PFSK-1 (cell line): ENCODE data around the gene LAMP1.

ENCODE experiments used
- FOXP2 ChIP-seq: optimal IDR thresholded peaks from 2 replicates; pipeline ENCODE3; 2011; ENCODE audit warnings: borderline replicate concordance, control low read depth, inconsistent platforms; ENCODE audit not compliant: insufficient read depth; ENCODE audit errors: extremely low read length, extremely low read depth
- POLR2AphosphoS5 ChIP-seq: IDR thresholded peaks from 2 replicates; pipeline ENCODE4 v1.6.1; 2012; ENCODE audit warnings: low read depth, mild to moderate bottlenecking, control low read depth, low read length, moderate library complexity
- REST ChIP-seq, 2 experiments: IDR thresholded peaks; 2 replicates each; pipeline versions ENCODE4 v1.6.1 to v1.8.0; 2011 to 2012; ENCODE audit warnings: low read depth in 2 of 2, low read length in 2 of 2, control low read depth in 1 of 2, inconsistent platforms in 1 of 2, mild to moderate bottlenecking in 1 of 2, moderate library complexity in 1 of 2; ENCODE audit not compliant: insufficient read depth in 1 of 2
- SIN3A ChIP-seq: IDR thresholded peaks from 2 replicates; pipeline ENCODE4 v1.6.1; 2012; ENCODE audit warnings: mild to moderate bottlenecking, low read length, moderate library complexity, borderline replicate concordance; ENCODE audit not compliant: insufficient read depth
- TAF1 ChIP-seq: IDR thresholded peaks from 2 replicates; pipeline ENCODE4 v1.6.1; 2012; ENCODE audit warnings: low read length, control low read depth, borderline replicate concordance; ENCODE audit not compliant: insufficient read depth

Gene LAMP1

DNA sequence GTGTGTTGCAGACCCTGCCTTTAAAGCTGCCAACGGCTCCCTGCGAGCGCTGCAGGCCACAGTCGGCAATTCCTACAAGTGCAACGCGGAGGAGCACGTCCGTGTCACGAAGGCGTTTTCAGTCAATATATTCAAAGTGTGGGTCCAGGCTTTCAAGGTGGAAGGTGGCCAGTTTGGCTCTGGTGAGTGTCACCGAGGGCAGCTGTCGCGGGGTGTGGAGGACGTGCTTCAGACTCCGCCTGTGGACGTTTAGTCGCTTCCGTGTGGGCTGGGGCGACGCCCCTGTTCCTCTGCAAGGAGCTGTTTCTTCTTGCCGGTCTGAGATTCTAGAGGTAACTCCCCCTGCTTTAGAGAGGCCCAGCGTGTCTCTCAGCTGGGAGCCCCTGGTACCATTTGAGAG, 24.5 kb downstream of the LAMP1 start:
- TF ChIP-seq SIN3A, result no peak
- no peak for TF ChIP-seq FOXP2
- TF ChIP-seq POLR2AphosphoS5, result no peak
- no peak for TF ChIP-seq TAF1
- TF ChIP-seq REST (IDR thresholded peaks at IDR 0.05; ENCODE audit: insufficient read depth in 1 of 2, low read depth in 2 of 2, low read length in 2 of 2), result no peak

GRCh38 chr13:113322043-113322461, 25.0 kb downstream of the LAMP1 start:
- TF ChIP-seq TAF1 (no peak), REST (IDR thresholded peaks at IDR 0.05; ENCODE audit: insufficient read depth in 1 of 2, low read depth in 2 of 2, low read length in 2 of 2) (no peak)

GRCh38 chr13:113322890-113323651, 26.0 kb downstream of the LAMP1 start:
- TF ChIP-seq FOXP2 (no peak), REST (IDR thresholded peaks at IDR 0.05; ENCODE audit: insufficient read depth in 1 of 2, low read depth in 2 of 2, low read length in 2 of 2) (no peak), POLR2AphosphoS5 (no peak), TAF1 (no peak), SIN3A (no peak)

DNA sequence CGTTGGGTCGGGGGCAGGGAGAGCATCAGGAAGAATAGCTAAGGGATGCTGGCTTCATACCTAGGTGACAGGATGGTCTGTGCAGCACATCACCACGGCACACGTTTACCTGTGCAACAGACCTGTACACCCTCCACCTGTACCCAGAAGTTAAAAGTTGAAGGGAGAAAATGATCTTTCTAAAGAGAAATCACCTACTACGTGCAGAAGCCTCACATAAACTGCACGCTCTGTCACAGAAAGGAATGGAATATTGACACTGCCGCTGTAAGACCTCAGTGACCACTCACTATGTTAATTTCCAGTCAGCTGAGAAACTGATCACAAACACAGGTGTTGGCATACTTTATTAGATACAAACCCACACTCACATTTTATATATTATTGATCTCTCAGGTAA, 26.8 kb downstream of the LAMP1 start:
- TF ChIP-seq POLR2AphosphoS5, result no peak
- TF ChIP-seq TAF1, result no peak

- TF ChIP-seq SIN3A, result no peak
- no peak for TF ChIP-seq FOXP2
- TF ChIP-seq POLR2AphosphoS5, result no peak
- TF ChIP-seq REST (IDR thresholded peaks at IDR 0.05; ENCODE audit: insufficient read depth in 1 of 2, low read depth in 2 of 2, low read length in 2 of 2), result no peak
- no peak for TF ChIP-seq TAF1
Measured at GRCh38 chr13:113324398-113324797, 27.4 kb downstream of the LAMP1 start.
